HG03039 (cell line): ENCODE data around the gene CMC1.
A peak's percentile ranks its signal among the peaks of the same experiment; 100 is the strongest.
"Not testable (repeated sequence)": the region's sequence is repeated elsewhere in the genome, so short reads cannot be mapped to it uniquely, and the experiment has no call there.

Source experiments
- ATAC-seq: cut with Tn5 transposase; IDR thresholded peaks from one replicate; pipeline ENCODE4 v1.9.1; 2021; ENCODE audit warnings: mild to moderate bottlenecking, moderate library complexity; ENCODE audit not compliant: unreplicated experiment

CMC1 gene

GRCh38 chr3:28243424-28244106, 2.1 kb downstream of the CMC1 start:
- no peak for ATAC-seq

- ATAC-seq, result no peak
Measured at GRCh38 chr3:28244491-28244890, 3.1 kb downstream of the CMC1 start.

GRCh38 chr3:28247286-28247685, 5.9 kb downstream of the CMC1 start:
- no peak for ATAC-seq

GRCh38 chr3:28250999-28251398, 9.6 kb downstream of the CMC1 start:
- ATAC-seq, result no peak

- no peak for ATAC-seq
Measured at GRCh38 chr3:28252001-28252431, 10.6 kb downstream of the CMC1 start.

- ATAC-seq, result no peak
Measured at GRCh38 chr3:28253040-28253715, 11.8 kb downstream of the CMC1 start.

GRCh38 chr3:28262001-28262400, 20.6 kb downstream of the CMC1 start:
- ATAC-seq, result no peak

GRCh38 chr3:28265641-28266040, 24.2 kb downstream of the CMC1 start:
- no peak for ATAC-seq

- ATAC-seq, result no peak
Measured at GRCh38 chr3:28267984-28268849, 26.8 kb downstream of the CMC1 start.

- ATAC-seq, result no peak
Measured at GRCh38 chr3:28268989-28269388, 27.6 kb downstream of the CMC1 start.

- ATAC-seq, result not testable (repeated sequence)
Measured at GRCh38 chr3:28269884-28270283, 28.5 kb downstream of the CMC1 start.

- no peak for ATAC-seq
Measured at GRCh38 chr3:28273837-28274236, 32.4 kb downstream of the CMC1 start.

- ATAC-seq, result no peak
Measured at GRCh38 chr3:28278918-28279317, 37.5 kb downstream of the CMC1 start.

- ATAC-seq, result no peak
Measured at GRCh38 chr3:28279770-28280169, 38.4 kb downstream of the CMC1 start.

- no peak for ATAC-seq
Measured at GRCh38 chr3:28280781-28281180, 39.4 kb downstream of the CMC1 start.

GRCh38 chr3:28286595-28286994, 45.2 kb downstream of the CMC1 start:
- peak; percentile 80 for ATAC-seq

GRCh38 chr3:28287046-28287445, 45.6 kb downstream of the CMC1 start:
- ATAC-seq, result no peak

- no peak for ATAC-seq
Measured at GRCh38 chr3:28290863-28291300, 49.5 kb downstream of the CMC1 start.

- ATAC-seq, result no peak
Measured at GRCh38 chr3:28291577-28291976, 50.2 kb downstream of the CMC1 start.

- ATAC-seq, result no peak
Measured at GRCh38 chr3:28292622-28293021, 51.2 kb downstream of the CMC1 start.

GRCh38 chr3:28294667-28295413, 53.4 kb downstream of the CMC1 start:
- no peak for ATAC-seq
